ENCODE data around the gene BTRC. TPM values are rescaled to one million over a fixed set of nuclear protein-coding genes. Genes with fewer than 3 reads are reported as not detected.

BTRC gene
- total RNA-seq, result 10 to 100 TPM; 19.8 to 22.4 TPM

DNA sequence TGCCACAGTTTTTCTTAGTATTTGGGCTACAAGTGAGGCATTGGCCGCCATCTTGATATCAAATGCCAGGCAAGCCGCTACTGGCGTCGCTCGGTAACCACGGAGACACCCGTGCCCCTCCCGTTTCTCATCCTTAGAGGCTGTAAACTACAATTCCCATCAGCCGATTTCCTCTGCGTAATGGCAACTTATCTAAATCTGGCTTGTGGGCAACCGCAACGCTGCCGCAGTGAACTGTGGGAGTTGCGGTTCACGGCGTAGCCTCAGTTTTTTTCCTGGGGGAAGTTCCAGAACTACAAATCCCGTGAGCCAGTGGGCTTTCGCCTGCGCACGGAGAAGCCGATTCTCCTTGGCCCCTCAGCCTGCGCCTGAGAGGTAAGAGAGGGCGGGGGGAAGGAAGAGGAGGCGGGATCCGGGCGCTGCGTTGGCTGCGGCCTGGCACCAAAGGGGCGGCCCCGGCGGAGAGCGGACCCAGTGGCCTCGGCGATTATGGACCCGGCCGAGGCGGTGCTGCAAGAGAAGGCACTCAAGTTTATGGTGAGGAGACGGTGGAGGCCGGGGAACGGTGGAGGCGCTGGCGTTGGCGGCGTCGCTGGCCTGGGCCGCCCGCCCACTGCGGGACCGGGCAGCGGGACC, at the start of gene BTRC:
TSS of gene BTRC (plus strand) at position 474 of the 636 bp plus-strand sequence. CDS start at position 490, 16 bp downstream.
- no peaks in the 10 kb centered on the region for H3K9me3 ChIP-seq
- no peaks in the 10 kb centered on the region for H3K36me3 ChIP-seq
- peak; percentile 96 for DNase-seq (ENCODE audit: low spot score)
- peak within 1 kb of the TSS; percentile 89 to 92 for H3K4me3 ChIP-seq
- H3K27ac ChIP-seq, result peak within 1 kb of the TSS; percentile 90 to 92
- peaks cover 0 to 30% of the 10 kb centered on the region in 2 donors for H3K4me1 ChIP-seq
- TF ChIP-seq, protein P1, sequence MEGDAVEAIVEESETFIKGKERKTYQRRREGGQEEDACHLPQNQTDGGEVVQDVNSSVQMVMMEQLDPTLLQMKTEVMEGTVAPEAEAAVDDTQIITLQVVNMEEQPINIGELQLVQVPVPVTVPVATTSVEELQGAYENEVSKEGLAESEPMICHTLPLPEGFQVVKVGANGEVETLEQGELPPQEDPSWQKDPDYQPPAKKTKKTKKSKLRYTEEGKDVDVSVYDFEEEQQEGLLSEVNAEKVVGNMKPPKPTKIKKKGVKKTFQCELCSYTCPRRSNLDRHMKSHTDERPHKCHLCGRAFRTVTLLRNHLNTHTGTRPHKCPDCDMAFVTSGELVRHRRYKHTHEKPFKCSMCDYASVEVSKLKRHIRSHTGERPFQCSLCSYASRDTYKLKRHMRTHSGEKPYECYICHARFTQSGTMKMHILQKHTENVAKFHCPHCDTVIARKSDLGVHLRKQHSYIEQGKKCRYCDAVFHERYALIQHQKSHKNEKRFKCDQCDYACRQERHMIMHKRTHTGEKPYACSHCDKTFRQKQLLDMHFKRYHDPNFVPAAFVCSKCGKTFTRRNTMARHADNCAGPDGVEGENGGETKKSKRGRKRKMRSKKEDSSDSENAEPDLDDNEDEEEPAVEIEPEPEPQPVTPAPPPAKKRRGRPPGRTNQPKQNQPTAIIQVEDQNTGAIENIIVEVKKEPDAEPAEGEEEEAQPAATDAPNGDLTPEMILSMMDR (IDR thresholded peaks at IDR 0.05), result peak in 1 of 2 donors; percentile 7
- no peaks in the 10 kb centered on the region for H3K27me3 ChIP-seq

DNA sequence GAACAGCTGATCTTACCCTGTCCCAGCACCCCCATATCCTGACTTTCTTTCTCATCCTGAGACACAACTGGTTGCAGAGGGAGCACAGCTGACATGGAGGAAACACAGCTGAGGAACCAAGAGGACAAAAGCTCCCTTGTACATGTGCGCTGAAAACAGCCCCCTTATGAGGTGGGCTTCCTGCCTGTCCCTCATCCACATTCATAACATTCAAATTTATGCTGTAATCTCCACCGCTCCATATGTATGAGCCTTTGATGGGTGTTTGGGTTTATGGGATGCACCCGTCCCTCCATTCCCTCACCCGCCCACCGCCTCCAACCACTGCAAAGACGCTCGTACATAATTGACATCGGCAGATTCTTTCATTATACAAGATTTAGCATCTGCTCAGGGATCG, 49.6 kb upstream of the BTRC start:
- Histone ChIP-seq H3K9me3 (no peaks in the 10 kb centered on the region), H3K4me1 (no peaks in the 10 kb centered on the region), H3K36me3 (no peaks in the 10 kb centered on the region), H3K27me3 (no peaks in the 10 kb centered on the region), H3K27ac (no peak overlapping the region), H3K4me3 (no peak overlapping the region)
- no peak for DNase-seq (ENCODE audit: low spot score)
- TF ChIP-seq, protein P1 (IDR thresholded peaks at IDR 0.05), result no peak

DNA sequence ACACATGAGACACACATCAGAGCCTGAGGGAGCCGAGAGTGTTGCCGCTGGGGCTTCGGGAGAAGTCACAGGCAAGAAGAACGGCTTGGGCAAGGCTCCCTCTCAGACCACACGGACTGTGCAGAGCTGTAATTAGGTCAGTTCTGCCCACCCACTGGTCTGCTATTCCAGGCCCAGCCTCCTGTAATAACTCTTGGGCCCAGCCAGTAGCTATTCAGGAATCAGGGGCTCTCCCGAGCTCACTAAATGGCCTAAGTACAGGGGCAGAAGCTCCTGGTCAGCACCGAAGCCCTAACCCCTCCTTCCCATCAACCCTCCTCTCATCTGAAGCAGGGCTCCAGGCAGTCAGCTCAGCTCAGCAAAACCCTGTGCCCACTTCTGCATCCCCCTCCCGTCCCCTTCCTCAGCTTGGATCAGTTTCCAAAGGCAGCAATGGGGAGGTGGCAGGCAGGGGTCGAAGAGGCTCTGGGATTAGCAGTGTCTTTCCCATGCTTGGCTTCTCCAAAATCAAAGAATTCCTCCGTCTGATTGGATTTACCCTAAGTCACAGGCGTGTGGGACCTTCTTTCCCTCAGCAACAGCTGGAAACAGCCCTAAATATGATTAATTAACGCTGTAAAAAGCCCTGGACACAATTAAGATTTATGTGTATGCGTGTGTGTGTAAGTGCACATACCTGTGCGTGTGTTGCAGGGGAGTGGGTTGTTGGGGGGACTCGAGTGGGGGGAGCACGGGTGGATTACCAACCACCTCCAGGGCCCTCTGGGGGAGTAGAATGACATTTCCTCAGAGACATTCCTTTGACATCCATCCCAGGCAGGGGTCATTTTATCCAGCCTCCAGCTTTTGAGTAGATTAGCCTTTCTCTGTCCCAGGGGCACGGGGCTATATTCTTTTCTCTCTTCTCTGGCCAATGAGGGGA, 48.4 kb upstream of the BTRC start:
- H3K27ac ChIP-seq, result no peak overlapping the region
- no peaks in the 10 kb centered on the region for H3K36me3 ChIP-seq
- H3K27me3 ChIP-seq, result no peaks in the 10 kb centered on the region
- TF ChIP-seq, protein P1 (IDR thresholded peaks at IDR 0.05), result no peak
- no peaks in the 10 kb centered on the region for H3K9me3 ChIP-seq
- H3K4me1 ChIP-seq, result peaks cover 0 to 4% of the 10 kb centered on the region in 2 donors
- no peak for DNase-seq (ENCODE audit: low spot score)
- H3K4me3 ChIP-seq, result no peak overlapping the region

DNA sequence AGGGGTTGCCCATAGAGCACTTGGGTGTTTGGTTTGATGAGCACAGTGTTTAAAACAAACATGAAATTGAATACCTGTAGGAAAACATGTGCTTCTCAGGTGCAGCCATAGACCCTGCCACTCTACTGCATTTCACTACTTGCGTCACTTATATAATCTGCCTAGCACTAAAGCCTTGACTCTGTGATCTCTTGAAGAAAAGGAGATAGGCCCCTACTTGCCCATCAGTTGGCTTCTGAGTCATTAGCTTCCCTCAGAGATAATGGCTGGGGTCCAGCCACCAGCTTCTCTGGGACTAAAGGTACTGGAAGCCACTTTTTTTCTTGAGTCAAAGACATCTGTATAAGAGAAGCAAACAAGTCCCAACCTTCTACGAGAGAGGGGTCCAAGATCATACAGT, 45.9 kb upstream of the BTRC start:
- H3K4me3 ChIP-seq, result no peak overlapping the region
- H3K36me3 ChIP-seq, result no peaks in the 10 kb centered on the region
- no peak for DNase-seq (ENCODE audit: low spot score)
- no peaks in the 10 kb centered on the region for H3K27me3 ChIP-seq
- no peaks in the 10 kb centered on the region for H3K9me3 ChIP-seq
- TF ChIP-seq, protein P1 (IDR thresholded peaks at IDR 0.05), result no peak
- H3K4me1 ChIP-seq, result peaks cover 0 to 16% of the 10 kb centered on the region in 2 donors
- H3K27ac ChIP-seq, result no peak overlapping the region

DNA sequence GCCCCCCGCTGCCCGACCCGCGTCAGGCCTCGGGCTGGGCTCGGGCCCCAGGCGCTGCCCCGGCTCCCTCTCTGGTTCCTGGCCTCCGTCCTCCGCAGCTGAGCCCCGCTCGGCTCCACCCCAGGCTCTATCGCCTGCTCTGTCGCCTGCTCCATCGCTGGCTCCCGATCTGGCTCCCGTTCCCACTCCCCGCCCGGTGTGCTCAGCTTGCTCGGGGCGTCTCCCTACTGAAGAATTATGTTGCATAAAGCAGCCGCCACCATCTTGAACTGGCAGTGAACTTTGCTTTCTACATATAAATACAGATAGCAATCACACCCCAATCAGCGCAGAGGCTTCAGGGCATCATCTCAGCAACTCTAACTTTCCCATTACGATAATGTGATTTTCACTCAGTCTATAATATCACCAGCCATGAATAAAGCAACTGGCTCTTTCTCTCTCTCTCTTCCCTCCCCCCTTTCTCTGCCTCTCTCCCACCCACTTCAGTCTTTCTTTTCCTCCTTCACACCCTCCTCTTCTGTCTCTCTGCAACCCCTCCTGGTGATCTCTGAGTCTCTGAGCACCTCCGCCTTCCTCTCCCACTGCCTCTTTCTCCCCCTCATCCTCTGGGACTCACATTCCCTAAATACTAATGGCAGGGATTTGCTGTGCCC, 43.3 kb upstream of the BTRC start:
- H3K27me3 ChIP-seq, result no peaks in the 10 kb centered on the region
- DNase-seq (ENCODE audit: low spot score), result no peak
- no peaks in the 10 kb centered on the region for H3K9me3 ChIP-seq
- H3K36me3 ChIP-seq, result no peaks in the 10 kb centered on the region
- TF ChIP-seq, protein P1 (IDR thresholded peaks at IDR 0.05), result no peak
- H3K27ac ChIP-seq, result peak overlapping the region in 1 of 2 donors; percentile 32
- H3K4me3 ChIP-seq, result peak overlapping the region; percentile 43 to 47
- H3K4me1 ChIP-seq, result peaks cover 0 to 16% of the 10 kb centered on the region in 2 donors
